NCI-H2029 treated with DMSO at 0.1 percent for 48 hours (cell line): ENCODE measurements around the gene FOXP4.

Experiments used
- DNase-seq: peaks from one replicate; lab custom pipeline; 2025; lab: John Stamatoyannopoulos, UW

The FOXP4 gene

GRCh38 chr6:41522780-41523548 lies 23.2 kb upstream of the FOXP4 start:
- DNase-seq, result no peak

DNA sequence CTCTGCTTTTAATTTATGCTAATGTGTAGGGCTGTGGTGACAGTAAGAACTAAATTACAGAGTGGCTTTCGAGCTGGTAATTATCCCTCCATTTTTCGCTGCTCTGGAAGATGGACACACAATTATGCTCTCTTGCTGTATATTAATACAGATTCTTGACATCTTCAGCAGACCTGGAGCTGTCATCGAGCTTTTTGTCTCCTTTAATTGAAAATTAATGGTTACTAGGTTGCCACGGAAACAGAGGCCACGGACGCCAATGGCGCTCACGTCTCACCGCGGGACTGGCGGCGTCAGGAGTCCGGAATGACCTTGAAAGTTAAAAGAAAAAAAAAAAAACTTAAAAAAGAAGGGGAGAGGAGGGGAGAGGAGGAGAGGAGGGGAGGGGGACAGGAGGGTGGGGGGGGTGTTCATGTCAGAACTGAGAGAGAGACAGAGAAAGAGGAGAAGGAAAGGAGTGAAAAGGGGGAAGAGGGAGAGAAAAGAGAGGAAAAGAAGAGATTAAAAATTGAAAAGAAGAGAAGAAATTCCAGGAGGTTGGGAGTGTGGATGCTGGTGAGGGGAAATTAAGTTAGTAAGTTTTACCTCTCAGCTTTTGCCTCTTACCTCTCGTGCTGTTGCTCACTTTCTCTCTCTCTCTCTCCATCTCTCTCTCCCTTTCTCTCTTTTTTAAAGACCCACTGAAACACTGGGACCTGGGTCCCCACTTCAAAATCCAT lies 22.1 kb upstream of the FOXP4 start:
- DNase-seq, result no peak

DNA sequence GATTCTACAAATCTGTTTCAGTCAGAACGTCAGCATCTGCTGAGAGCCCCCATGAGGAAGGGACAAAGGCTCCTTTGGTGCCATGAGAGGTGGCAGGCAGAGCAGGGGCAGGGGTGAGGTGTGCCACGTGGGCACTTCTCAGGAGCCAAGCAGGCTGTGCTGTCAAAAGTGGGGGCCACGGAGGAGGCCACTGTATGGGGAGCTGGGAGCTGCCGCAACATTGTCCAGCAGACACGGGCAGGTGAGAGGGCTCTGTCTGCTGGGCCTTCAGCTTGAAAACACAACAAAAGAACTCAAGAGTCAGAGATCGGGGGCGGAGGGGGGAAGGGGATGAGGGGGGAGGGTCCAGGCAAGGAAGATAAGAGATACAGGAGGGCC lies 21.6 kb upstream of the FOXP4 start:
- DNase-seq, result no peak

DNA sequence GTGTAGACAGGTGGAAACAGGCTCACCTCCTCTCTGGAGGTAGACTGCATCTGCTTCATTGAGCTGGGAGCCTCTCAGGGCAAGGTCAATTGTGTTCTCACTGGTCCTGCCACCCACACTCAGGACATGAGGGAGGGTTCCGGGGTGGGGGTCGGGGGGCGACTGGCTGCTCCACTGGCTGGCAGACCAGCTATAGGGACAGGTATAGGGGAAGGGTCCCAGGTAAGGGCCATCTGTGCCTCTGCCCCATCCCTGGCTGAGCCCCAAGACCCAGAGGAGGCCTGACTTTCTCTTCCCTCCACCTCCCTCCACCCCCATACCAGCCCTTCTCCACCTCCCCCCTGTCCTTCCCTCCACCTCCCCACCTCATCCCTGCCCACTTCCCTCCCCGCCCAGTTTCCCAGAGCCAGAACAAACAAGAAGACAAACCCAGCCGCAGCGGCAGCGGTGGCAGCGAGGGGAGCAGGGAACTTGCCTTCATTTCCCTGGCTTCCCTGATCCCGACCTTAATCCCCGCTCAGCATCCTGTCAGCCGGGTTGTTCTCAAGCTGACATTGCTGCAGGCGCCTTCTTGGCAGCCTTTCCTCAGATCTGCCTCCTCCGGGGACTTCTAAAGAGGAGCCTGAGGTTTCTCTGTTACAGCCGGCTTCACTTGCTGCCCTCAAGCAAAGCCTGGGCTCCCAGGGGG lies 18.3 kb upstream of the FOXP4 start:
- no peak for DNase-seq

DNA sequence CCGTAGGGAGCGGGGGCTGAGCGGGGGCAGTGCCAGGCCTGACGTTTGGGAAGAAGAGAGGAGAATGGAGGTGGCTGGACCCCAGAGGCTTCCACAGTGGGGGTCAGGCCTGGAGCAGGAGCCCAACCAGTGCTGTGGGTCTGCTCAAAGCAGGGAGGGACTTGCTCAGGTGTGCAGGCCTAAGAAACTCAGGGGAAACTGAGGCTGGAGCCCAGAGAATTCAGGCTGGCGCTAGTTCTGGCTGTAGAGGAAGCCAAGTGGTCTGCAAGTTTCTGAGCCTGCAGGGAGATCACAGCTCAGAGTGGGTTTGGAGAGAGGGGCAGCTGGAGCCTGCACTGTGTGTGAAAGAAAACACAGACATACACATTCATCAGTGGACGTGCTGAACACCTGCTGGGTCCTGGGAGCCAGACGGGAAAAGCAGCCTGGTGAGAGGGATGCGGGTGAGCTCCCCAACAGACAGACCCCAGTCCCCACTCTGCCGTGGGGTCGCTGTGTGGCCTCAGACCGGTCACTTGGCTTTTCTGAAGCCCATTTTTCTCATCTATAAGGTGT lies 17.7 kb upstream of the FOXP4 start:
- no peak for DNase-seq

DNA sequence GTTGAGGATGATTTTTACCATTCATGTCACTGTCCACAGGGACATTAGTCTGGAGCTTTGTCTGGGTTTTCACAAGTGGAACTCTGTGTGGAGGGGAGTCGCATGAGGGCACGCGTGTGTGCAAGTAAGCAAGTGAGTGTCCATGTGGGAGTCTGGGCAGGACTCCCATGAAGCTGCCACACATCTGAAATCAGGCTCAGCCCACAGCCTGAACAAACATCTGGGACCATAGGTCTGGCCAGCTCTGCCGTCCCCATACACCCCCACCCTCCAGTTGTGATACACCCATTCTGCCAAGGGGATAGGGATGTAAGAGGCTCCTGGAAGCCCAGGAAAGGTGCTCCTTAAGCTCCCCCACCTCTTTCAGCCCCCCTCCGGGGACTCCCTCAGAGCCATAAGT lies 17.1 kb upstream of the FOXP4 start:
- DNase-seq, result no peak

- DNase-seq, result no peak
These were observed 16.2 kb upstream of the FOXP4 start for GRCh38 chr6:41529970-41530369.

DNA sequence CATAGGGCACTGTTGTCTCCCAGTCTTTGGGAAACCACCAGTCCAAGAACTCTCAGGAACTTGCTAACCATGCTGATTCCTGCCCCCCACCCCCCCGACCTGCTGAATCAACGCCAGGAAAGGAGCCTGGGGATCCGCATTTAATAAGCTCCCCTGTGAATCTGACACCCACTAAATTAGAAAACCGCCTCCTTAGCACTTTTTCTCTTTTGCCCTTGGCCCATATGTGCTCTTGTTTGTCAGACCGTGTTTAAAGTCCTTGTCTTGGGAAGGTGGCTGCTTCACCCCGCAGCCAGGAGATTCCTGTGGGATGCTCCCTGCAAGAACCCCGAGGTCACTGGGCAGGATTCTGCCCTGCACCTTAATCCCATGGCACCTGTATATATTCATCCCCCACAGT lies 15.7 kb upstream of the FOXP4 start:
- DNase-seq, result no peak

GRCh38 chr6:41531016-41531415 lies 15.2 kb upstream of the FOXP4 start:
- no peak for DNase-seq

GRCh38 chr6:41531591-41532582 lies 14.3 kb upstream of the FOXP4 start:
- DNase-seq, result no peak

DNA sequence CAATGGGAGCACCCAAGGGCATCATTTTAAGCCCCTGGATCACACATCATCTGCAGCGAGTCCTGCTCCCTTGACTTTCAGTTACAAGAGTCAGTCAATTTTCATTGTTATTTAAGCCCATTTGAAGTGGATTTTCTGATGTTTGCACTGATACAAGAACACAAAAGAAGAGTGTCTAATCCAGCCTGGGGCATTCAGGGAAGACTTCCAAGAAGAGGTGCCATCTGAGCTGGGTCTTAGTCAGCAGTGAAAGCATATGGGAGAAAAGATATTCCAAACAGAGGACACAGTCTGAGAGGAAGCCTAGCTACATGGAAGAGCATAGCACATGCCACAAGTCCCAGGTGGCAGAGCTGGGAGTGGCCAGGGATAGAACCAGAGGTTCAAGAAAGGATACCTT lies 10.4 kb upstream of the FOXP4 start:
- DNase-seq, result peak; percentile 20

DNA sequence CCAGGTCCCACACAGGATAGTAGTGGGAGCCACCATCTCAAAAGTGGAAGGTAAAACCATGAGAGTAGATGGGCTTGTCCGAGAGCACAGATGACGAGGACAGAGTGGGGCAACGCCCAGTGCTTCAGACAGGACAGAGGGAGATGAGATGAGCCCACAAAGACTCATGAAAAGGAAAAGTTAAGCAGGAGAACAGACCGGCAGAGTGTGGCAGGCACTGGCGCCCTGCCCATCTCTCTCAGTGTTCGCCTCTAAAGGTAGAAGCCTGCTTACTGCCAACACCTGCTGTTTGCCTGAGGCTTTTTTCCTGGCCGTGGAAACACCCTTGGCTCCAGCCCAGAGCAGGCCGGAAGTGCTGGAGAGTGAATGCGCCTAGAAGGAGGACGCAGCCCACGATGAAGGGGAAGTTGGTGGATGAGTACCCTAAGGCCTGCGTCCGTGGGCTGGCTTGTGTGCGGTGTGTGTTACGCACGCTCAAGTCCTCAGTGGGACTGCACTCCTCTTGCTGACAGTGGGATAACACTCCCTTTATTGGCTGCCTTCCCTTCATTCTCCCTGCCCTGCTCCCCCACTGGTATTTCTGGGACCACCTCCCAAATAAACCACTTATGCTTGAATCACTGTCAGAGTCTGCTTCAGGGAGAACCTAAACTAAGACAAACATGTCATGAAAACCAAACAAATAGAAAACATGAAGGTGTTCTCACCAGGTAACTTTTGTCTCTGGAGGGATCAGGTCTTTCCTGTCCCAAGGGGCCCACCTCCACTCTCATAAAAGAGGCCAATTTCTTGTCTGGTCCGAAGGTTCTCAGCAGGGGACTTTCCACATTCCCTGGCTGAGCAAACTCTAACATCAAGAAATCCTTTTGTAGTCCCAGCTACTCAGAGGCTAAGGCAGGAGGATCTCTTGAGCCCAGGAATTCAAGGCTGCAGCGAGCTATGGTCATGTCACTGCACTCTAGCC lies 9.1 kb upstream of the FOXP4 start:
- DNase-seq, result peak; percentile 95

DNA sequence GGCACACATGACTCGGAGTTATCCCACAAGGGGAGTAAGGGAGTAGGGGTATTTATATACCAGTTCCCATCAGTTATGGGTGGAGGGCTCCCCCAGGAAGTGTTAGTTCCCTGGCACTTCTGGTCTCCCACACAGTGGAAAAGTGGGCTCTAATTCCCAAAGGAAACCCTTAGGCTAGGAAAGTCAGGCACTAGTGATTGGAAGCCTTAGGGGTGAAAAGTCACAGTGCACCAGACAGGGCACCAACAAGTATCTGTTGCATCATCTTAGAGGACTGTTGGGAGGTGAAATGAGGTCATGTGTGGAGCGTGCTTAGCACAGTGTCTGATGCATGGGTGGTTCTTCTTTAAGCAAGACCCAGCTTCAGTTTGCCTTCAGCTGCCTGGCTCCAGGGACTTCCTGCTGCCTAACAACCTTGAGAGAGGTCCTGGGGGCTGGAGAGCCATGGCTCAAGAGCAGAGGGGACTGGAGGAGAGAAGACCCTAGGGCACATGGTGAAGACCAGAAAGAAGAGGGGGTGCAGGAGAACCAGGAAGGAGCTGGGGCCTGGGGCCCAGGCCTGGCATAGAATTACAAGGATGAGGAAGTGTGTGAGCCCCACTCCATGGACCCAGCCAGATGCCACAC lies 7.5 kb upstream of the FOXP4 start:
- DNase-seq, result no peak

- DNase-seq, result no peak
These were observed 7.0 kb upstream of the FOXP4 start for GRCh38 chr6:41539204-41539603.

DNA sequence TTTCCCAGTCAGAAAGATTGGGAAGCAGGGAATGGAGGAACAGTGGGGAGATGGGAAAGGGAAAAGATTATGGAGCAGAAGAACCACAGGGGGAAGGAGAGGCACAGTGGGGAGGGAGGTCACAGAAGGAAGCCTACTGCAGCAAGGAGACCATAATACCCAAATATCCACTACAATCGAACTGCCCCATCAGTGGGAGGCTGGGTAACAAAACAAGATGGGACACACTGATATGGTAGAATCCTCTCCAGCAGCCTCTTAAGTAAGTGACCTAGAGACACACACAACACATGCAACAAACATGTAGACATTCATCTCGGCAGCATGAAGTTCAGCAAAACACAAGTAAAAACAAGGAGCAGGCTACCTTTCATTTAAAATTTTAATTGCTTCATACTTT lies 4.8 kb upstream of the FOXP4 start:
- no peak for DNase-seq

- DNase-seq, result no peak
These were observed 3.1 kb upstream of the FOXP4 start for GRCh38 chr6:41543087-41543486.

DNA sequence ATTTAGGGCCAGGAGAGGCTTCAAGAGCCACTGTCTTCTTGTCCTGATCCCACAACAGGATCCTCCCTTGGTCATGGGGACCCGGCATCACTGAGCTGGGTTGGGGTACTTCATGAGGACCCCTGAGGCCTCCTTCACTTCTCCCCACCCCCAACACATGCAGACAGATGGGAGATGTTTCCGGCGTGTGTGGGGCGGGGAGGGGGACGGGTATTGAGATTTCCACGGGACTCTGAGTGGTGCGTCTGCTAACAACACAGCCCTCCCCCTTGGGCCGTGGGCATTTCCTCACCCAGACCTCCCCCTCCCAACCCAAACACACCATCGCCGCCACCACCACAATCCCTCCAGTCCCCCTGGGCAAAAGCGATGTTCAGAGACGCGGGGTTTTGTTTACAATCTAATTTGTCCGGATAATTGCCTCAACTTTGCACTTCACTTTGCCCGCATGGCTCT lies 906 bp upstream of the FOXP4 start:
- DNase-seq, result no peak

DNA sequence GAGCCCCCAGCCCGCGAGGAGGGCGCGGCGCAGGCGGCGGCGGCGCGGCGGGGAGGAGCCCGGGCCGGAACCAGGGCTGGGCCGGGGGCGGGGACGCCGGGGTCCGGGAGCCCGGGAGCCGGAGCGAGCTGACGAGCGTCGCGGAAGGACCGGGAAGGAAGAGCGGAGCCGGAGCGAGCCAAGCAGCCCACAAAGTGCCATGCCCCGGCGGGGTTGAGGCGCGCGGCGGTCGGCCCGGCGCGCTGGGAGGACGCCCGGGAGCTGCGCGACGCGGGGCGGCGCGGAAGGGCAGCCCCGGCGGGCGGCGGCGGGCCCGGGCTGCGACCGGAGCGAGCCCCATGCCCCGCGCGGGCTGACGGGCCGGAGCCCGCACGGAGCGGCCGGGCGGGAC lies 289 bp downstream of the FOXP4 start:
- DNase-seq, result no peak

DNA sequence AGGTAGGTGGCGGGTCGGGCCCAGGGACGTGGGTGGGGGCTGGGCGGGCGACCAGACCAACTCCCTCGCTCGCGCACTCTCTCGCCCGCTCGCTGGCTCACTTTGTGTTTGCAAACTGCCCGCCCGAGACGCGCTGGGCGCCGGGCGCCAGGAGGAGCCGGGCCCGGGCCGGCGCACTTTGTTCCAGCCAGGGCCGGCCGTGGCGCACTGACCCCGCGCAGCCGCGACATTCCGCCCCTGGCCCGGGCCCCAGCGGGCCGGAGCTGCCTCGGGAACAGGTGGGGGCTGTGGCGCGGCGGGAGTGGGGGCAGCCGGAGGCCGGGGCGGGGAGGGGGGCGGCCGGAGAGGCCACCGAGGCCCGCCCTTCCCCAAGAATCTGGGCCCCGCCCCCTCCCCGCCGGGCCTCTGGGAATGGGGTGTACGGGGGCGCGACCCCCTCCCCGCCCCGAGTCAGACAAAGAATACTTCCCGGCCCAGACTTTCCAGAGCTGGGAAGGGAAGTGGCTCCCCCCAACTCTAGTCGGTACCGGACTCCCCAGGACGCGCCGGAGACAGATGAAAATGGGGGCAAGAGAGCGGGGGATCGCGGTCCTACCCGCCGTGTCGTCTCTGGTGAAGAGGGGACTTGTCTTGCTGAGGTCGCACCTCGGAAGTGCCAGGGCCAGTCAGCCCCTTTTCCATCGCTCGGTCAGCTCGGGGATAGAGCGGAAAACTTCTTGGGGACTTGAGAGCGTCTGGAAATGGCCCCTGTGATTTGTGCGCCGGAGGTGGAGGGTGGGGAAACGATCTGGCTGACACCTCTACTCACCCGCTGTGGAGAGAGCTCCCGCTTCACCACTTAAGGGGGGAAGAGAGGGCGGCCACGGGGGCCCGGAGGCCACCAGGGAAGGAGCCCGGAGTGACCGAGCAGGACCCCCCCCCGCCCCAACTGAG lies 951 bp downstream of the FOXP4 start:
- no peak for DNase-seq
